ENCODE data around the gene LEMD3. TPM values are rescaled to one million over a fixed set of nuclear protein-coding genes. Genes with fewer than 3 reads are reported as not detected.

The LEMD3 gene
- total RNA-seq, 6 donors from 2014 or later, result 30.3 to 94.3 (median 49.3) TPM

DNA sequence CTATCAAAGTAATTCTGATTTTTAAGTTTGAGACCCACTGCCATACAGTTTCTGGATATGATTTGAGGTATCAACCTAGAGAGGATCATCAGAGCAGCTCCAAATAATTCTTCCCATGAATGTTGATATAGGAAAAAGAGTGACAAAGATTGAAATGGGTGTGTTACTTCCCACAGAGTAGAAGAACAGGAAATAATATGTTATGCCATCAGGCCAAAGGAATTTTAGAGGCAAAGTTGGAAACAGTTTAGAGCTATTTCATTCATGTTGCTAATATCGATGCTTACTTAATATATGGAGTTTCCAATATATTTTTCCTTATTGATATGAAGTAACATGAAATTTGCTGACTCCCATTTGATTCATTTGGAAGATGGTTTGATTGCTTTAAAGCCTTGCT lies 100.2 kb downstream of the LEMD3 start:
- DNase-seq (no peak), ATAC-seq (ENCODE audit: low FRiP score in 2 of 2) (no peak)
- Histone ChIP-seq H3K4me1 (no peaks in the 10 kb centered on the region), H3K27me3 (no peaks in the 10 kb centered on the region), H3K36me3 (no peaks in the 10 kb centered on the region), H3K4me3 (no peak overlapping the region), H3K9me3 (no peaks in the 10 kb centered on the region), H3K27ac (no peak overlapping the region)
- 64 to 70% methylated on average over 1 of the region's 1 CpG for WGBS, 2 donors
- TF ChIP-seq POLR2A (IDR thresholded peaks at IDR 0.05) (no peak), POLR2AphosphoS5 (IDR thresholded peaks at IDR 0.05) (no peak), CTCF (IDR thresholded peaks at IDR 0.05) (no peak), EP300 (IDR thresholded peaks at IDR 0.05) (no peak)

DNA sequence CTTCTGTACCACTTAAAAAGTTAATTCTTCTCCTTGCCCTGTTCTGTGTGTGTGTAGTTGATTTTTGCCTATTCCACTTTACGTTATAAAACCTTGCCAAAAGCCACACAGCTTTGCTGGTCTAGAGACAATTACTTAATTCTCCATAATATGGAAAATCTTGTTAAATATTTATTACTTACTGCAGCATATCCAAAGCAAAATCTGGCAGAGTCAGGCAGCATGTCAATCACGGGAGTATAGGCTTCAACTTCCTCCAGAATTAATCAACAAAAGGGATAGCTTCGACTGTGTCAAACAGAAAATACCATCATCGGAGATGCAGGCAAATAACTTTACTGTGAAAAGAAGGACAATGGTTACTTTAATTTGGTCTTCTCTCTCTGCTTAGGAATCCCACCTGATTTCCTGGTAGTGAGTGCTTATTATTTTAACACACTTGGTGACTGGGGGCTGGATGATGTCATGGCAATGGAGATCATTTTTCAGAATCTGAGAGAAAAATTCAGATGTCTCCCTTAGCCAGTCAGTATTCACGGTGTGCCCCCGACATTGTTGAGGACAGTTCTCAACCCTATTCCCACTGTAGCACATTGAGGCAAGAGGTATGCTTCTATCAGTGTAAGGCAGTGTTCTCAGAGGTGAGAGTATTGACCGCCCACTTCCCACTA lies 105.4 kb downstream of the LEMD3 start:
- ATAC-seq (ENCODE audit: low FRiP score in 2 of 2) (no peak), DNase-seq (no peak)
- H3K4me3 ChIP-seq, result no peak overlapping the region
- H3K27me3 ChIP-seq, result no peaks in the 10 kb centered on the region
- TF ChIP-seq POLR2A (IDR thresholded peaks at IDR 0.05), result no peak
- TF ChIP-seq EP300 (IDR thresholded peaks at IDR 0.05), result no peak
- TF ChIP-seq CTCF (IDR thresholded peaks at IDR 0.05), result no peak
- no peak for TF ChIP-seq POLR2AphosphoS5 (IDR thresholded peaks at IDR 0.05)
- no peaks in the 10 kb centered on the region for H3K36me3 ChIP-seq
- no peak overlapping the region for H3K27ac ChIP-seq
- no peaks in the 10 kb centered on the region for H3K9me3 ChIP-seq
- H3K4me1 ChIP-seq, result peaks cover 2 to 16% (median 7%) of the 10 kb centered on the region in 4 donors
- 82 to 88% methylated on average over 7 of the region's 7 CpGs for WGBS, 2 donors

- H3K27ac ChIP-seq, result no peak overlapping the region
- DNase-seq (no peak), ATAC-seq (ENCODE audit: low FRiP score in 2 of 2) (no peak)
- no peak for TF ChIP-seq EP300 (IDR thresholded peaks at IDR 0.05)
- TF ChIP-seq POLR2A (IDR thresholded peaks at IDR 0.05), result no peak
- TF ChIP-seq POLR2AphosphoS5 (IDR thresholded peaks at IDR 0.05), result no peak
- no peak for TF ChIP-seq CTCF (IDR thresholded peaks at IDR 0.05)
- WGBS, 2 donors, result 72 to 77% methylated on average over 3 of the region's 3 CpGs
- no peak overlapping the region for H3K4me3 ChIP-seq
- H3K27me3 ChIP-seq, result no peaks in the 10 kb centered on the region
- H3K9me3 ChIP-seq, result no peaks in the 10 kb centered on the region
- peaks cover 5 to 21% (median 12%) of the 10 kb centered on the region in 4 donors for H3K4me1 ChIP-seq
- no peaks in the 10 kb centered on the region for H3K36me3 ChIP-seq
These were observed 106.2 kb downstream of the LEMD3 start for GRCh38 chr12:65275627-65276026.

GRCh38 chr12:65276916-65277530 lies 107.6 kb downstream of the LEMD3 start:
- Histone ChIP-seq H3K27ac (no peak overlapping the region), H3K36me3 (no peaks in the 10 kb centered on the region), H3K4me1 (peaks cover 5 to 28% (median 15%) of the 10 kb centered on the region in 4 donors), H3K4me3 (no peak overlapping the region), H3K27me3 (no peaks in the 10 kb centered on the region), H3K9me3 (no peaks in the 10 kb centered on the region)
- ATAC-seq (ENCODE audit: low FRiP score in 2 of 2) (no peak), DNase-seq (no peak)
- TF ChIP-seq POLR2A (IDR thresholded peaks at IDR 0.05) (no peak), EP300 (IDR thresholded peaks at IDR 0.05) (no peak), POLR2AphosphoS5 (IDR thresholded peaks at IDR 0.05) (no peak), CTCF (IDR thresholded peaks at IDR 0.05) (no peak)
- WGBS, 2 donors, result 62% methylated on average over 3 of the region's 3 CpGs
